ENCODE data around the gene MDFI.

MDFI gene

GRCh38 chr6:41700463-41701347 is 62.4 kb downstream of the MDFI start:
- in situ Hi-C loops (cut with MboI; ENCODE audit: low sequenced_read_pairs), result no loop called here

- in situ Hi-C loops (cut with MboI; ENCODE audit: low sequenced_read_pairs), result no loop called here
Observed at GRCh38 chr6:41702089-41702745, 63.9 kb downstream of the MDFI start.

- in situ Hi-C loops (cut with MboI; ENCODE audit: low sequenced_read_pairs), result no loop called here
Observed at GRCh38 chr6:41702771-41703494, 64.7 kb downstream of the MDFI start.
